Endothelial cell (in vitro differentiated cells): ENCODE data around the gene NTMT1. TPM values are rescaled to one million over a fixed set of nuclear protein-coding genes. Genes with fewer than 3 reads are reported as not detected.

Experiments
- DNase-seq: peaks from one replicate; pipeline ENCODE4 v3.0.0; 2021; ENCODE audit warnings: low spot score
- H3K27ac Mint-ChIP-seq: one replicate; pipeline ENCODE4 v1.8.0; 2021; ENCODE audit warnings: mixed read lengths, inconsistent platforms; ENCODE audit not compliant: unreplicated experiment
- H3K27me3 Mint-ChIP-seq: one replicate; pipeline ENCODE4 v1.8.0; 2021; ENCODE audit warnings: mild to moderate bottlenecking, moderate library complexity, mixed read lengths, inconsistent platforms; ENCODE audit not compliant: unreplicated experiment
- H3K36me3 Mint-ChIP-seq: one replicate; pipeline ENCODE4 v1.8.0; 2021; ENCODE audit warnings: mild to moderate bottlenecking, low read depth, mixed read lengths, inconsistent platforms; ENCODE audit not compliant: unreplicated experiment
- H3K4me1 Mint-ChIP-seq: one replicate; pipeline ENCODE4 v1.8.0; 2021; ENCODE audit warnings: mild to moderate bottlenecking, mixed read lengths, inconsistent platforms; ENCODE audit not compliant: unreplicated experiment
- H3K4me3 Mint-ChIP-seq: one replicate; pipeline ENCODE4 v1.8.0; 2021; ENCODE audit warnings: mild to moderate bottlenecking, mixed read lengths, inconsistent platforms; ENCODE audit not compliant: unreplicated experiment
- H3K9me3 Mint-ChIP-seq: one replicate; pipeline ENCODE4 v1.8.0; 2021; ENCODE audit warnings: mixed read lengths, inconsistent platforms; ENCODE audit not compliant: unreplicated experiment
- total RNA-seq: library from RNA; stranded (reverse); fragmentation: NEBNext Ultra II Directional; extraction: Animal tissue kit (Norgen Biotek cat#: 25700); gene quantifications from one replicate; pipeline ENCODE4 v1.2.1, GENCODE V29; 2021; ENCODE audit not compliant: unreplicated experiment
- TF ChIP-seq, protein P1 (sequence below): fragments of 200-600 bp; sonication (generic); IDR thresholded peaks from one replicate; pipeline ENCODE4 v1.5.0; 2021; ENCODE audit warnings: antibody characterized with exemption; ENCODE audit not compliant: unreplicated experiment

NTMT1 gene
- total RNA-seq, 1 donor from 2014 or later = 16.7 TPM

- Mint-ChIP-seq H3K27me3 (peaks cover 7% of the 10 kb centered on the region), H3K9me3 (no peaks in the 10 kb centered on the region), H3K27ac (peak overlapping the region; percentile 21), H3K36me3 (peaks cover 17% of the 10 kb centered on the region), H3K4me3 (peak overlapping the region; percentile 87), H3K4me1 (peaks cover 7% of the 10 kb centered on the region)
- TF ChIP-seq, protein P1, sequence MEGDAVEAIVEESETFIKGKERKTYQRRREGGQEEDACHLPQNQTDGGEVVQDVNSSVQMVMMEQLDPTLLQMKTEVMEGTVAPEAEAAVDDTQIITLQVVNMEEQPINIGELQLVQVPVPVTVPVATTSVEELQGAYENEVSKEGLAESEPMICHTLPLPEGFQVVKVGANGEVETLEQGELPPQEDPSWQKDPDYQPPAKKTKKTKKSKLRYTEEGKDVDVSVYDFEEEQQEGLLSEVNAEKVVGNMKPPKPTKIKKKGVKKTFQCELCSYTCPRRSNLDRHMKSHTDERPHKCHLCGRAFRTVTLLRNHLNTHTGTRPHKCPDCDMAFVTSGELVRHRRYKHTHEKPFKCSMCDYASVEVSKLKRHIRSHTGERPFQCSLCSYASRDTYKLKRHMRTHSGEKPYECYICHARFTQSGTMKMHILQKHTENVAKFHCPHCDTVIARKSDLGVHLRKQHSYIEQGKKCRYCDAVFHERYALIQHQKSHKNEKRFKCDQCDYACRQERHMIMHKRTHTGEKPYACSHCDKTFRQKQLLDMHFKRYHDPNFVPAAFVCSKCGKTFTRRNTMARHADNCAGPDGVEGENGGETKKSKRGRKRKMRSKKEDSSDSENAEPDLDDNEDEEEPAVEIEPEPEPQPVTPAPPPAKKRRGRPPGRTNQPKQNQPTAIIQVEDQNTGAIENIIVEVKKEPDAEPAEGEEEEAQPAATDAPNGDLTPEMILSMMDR = no peak
- DNase-seq = no peak
These were observed 15.1 kb downstream of the NTMT1 start for GRCh38 chr9:129640871-129641749.

- Mint-ChIP-seq H3K4me1 (peaks cover 7% of the 10 kb centered on the region), H3K27me3 (peaks cover 13% of the 10 kb centered on the region), H3K27ac (peak within 1 kb of the TSS; percentile 61), H3K36me3 (peaks cover 17% of the 10 kb centered on the region), H3K9me3 (no peaks in the 10 kb centered on the region), H3K4me3 (peak within 1 kb of the TSS; percentile 89)
- TF ChIP-seq, protein P1 = peak; percentile 100
- peak; percentile 100 for DNase-seq
These were observed 16.0 kb downstream of the NTMT1 start, which contains the start of gene ASB6 for GRCh38 chr9:129641750-129642585. TSS of gene ASB6 (minus strand) at chr9:129642151. CDS start at chr9:129641999, 152 bp downstream.

DNA sequence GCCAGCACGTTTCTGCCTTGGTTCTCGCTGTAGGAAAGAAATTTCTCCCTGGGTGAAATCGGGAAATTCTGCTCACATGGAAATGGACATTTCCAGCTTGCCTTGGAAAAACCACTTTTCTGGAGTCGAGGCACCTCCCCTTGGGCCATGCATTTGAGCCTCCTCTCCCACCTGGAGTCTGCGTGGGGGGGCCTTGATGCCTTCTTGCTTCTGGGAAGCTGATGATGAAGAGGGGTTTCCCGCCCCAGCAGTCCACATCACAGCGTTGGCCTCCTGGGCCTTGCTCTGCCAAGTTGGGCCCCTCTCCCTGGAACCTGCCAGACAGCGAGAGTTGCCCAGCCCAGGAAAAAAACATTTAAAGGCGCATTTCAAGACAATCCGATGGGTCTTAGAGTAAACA, 17.7 kb downstream of the NTMT1 start:
- Mint-ChIP-seq H3K36me3 (peaks cover 9% of the 10 kb centered on the region), H3K4me3 (no peak overlapping the region), H3K27ac (no peak overlapping the region), H3K9me3 (no peaks in the 10 kb centered on the region), H3K4me1 (peaks cover 7% of the 10 kb centered on the region), H3K27me3 (peaks cover 12% of the 10 kb centered on the region)
- TF ChIP-seq, protein P1 = no peak
- no peak for DNase-seq

DNA sequence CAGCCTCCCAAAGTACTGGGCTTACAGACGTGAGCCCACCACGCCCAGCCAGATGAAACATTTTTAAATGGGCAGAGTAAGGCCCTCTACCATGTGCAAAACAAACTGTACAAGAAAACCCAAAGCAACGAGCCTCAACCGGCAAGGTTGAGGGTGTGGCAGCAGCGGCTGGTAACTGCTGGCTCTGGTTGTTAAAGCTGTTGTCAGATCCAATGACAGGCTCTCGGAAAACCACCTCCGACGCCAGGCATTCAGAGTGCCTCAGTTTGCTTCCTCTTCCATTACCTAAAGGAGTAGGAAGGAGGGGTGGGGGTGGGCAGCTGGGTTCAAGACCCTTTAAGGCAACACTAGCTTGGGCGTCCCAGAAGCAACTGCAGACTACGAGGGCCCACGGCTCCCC, 18.4 kb downstream of the NTMT1 start:
- Mint-ChIP-seq H3K4me3 (no peak overlapping the region), H3K36me3 (peaks cover 9% of the 10 kb centered on the region), H3K9me3 (no peaks in the 10 kb centered on the region), H3K27me3 (peaks cover 12% of the 10 kb centered on the region), H3K4me1 (peaks cover 7% of the 10 kb centered on the region), H3K27ac (no peak overlapping the region)
- no peak for DNase-seq
- TF ChIP-seq, protein P1 = no peak
